ENCODE data around the gene HSPA14.

DNA sequence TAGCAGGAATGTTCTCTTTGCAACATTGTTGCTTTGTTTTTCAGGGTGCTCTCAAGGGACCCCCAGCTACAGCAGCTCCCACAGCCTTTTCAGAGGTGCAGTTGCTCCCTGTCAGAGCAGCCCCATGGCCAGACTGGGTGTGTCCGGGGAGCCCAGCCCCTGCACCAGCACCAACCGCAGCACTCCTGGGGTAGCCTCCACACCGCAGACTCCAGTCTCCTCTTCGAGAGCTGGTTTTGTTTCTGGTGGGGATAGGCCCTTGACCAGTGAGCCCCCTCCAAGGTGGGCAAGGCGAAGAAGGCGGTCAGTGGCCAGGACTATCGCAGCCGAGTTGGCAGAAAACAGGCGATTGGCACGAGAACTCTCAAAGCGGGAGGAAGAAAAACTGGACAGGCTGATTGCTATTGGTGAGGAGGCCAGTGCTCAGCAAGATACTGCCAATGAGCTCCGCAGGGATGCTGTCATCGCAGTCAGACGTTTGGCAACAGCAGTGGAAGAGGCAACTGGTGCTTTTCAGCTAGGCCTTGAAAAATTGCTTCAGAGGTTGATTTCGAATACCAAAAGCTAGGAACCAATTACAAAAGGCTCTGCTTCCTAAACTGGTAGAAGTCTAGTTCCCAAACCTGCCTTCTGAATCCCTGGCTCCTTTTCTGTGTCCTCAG is 5.4 kb downstream of the HSPA14 start:
- TF ChIP-seq POLR2A (IDR thresholded peaks at IDR 0.05; ENCODE audit: low read depth, low read length) (no peak), TAF1 (IDR thresholded peaks at IDR 0.05; ENCODE audit: low read depth, low read length) (no peak), POLR2AphosphoS5 (IDR thresholded peaks at IDR 0.05; ENCODE audit: low read depth, low read length) (no peak), SPI1 (IDR thresholded peaks at IDR 0.05; ENCODE audit: low read depth, low read length) (no peak), PAX5 (IDR thresholded peaks at IDR 0.05; ENCODE audit: insufficient read depth, low read length, severe bottlenecking) (no peak)

Data from GM12891 (cell line).